Measurements from ENCODE around the gene CTXN1.
A peak's percentile ranks its signal among the peaks of the same experiment; 100 is the strongest.
"Not testable (repeated sequence)": the region's sequence is repeated elsewhere in the genome, so short reads cannot be mapped to it uniquely, and the experiment has no call there.

Gene CTXN1

GRCh38 chr19:7924651-7925170 lies 1.2 kb downstream of the CTXN1 start:
- DNase-seq: no peak

GRCh38 chr19:7924241-7924640 lies 1.7 kb downstream of the CTXN1 start:
- DNase-seq: no peak

DNA sequence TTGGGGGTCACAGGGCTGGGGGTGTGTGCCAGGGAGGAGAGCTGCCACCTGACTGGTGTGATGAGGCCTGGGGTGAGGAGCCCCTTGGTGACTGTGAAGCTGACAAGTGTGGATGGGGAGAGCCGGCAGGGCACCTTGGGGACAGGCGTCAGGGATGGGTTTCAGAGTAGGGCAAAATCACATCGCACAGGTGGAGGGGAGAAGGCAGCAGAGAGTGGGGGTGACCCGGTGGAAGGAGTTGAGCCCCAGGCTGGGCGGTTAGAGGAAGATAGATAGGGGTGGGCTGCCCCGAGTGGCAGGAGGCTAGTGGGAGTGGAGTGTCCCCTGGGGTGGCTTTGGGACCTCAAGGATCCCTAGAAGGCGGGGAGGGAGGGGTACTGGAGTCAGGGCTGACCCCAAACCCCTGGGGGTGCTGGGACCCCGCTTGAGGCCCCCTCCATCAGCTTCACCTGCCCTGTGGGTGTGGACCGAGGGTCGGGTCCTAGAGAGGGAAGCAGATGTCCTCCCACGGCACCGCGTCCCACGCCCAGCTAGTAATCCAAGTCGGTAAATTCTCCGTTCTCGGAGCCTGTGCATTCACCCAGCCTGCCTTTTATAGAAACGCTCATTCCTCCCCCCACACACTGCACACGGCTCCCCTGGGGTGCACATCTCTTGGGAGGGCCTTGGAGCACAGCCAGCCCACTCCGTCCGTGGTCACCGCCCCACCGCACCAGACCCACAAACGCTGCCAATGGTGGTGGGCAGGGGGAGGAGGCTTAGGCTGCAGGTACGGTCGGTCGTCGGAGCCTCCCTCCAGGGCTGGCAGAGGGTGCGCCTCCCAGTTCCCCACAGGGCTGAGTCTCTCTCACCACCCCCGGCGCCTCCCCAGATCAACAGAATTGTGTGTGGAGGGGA lies 2.4 kb downstream of the CTXN1 start:
- no peak for DNase-seq

DNA sequence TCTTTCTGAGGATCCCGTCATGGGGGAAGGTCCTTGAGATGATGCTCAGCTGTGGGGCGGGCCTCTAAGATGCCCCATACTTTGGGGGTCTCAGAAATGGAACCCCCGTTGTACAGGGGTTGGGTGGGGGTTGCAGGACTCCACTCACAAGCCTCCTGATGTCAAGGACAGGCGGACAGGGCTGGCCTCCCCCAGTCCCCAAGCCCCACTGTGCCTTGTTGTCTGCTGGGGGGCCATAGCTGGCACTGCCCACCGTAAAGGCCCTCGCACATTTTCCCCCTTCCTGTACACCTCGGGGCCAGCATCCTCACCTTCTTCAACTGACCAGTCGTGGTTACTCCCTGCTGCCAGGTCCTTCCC lies 3.1 kb downstream of the CTXN1 start:
- DNase-seq: no peak

GRCh38 chr19:7921967-7922835 lies 3.7 kb downstream of the CTXN1 start:
- DNase-seq: no peak

DNA sequence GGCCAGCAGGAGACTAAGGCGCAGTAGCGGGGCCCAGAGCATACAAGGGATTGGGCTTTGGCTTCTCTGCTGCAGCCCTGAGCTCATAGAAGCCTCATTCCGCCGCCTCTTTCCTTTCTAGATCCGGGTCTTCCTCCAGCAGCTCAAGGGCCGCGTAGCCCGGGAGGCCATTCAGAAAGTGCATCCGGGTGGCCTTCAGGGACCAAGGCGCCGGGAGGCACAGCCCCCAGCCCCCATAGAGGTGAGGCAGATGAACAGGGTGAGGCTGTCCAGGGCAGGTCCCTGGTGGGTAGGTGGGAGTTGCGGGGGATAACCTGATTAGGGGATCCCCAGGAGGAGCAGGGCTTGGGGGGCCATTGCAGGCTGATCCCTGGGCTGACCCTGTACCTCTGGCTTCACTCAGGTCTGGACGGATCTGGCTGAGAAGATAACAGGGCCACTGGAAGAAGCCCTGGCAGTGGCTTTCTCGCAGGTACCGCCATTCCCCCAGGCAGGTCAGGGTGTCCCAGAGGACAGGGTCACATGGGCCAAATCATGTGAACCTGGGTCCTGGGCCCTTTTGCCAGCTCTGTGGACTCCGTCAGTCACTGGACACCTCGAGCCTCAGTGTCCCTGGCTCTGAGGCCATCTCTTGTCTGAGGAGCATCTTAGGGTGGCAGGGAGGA lies 4.5 kb downstream of the CTXN1 start:
- DNase-seq: no peak

GRCh38 chr19:7920519-7921301 lies 5.2 kb downstream of the CTXN1 start:
- DNase-seq: peak; percentile 89

DNA sequence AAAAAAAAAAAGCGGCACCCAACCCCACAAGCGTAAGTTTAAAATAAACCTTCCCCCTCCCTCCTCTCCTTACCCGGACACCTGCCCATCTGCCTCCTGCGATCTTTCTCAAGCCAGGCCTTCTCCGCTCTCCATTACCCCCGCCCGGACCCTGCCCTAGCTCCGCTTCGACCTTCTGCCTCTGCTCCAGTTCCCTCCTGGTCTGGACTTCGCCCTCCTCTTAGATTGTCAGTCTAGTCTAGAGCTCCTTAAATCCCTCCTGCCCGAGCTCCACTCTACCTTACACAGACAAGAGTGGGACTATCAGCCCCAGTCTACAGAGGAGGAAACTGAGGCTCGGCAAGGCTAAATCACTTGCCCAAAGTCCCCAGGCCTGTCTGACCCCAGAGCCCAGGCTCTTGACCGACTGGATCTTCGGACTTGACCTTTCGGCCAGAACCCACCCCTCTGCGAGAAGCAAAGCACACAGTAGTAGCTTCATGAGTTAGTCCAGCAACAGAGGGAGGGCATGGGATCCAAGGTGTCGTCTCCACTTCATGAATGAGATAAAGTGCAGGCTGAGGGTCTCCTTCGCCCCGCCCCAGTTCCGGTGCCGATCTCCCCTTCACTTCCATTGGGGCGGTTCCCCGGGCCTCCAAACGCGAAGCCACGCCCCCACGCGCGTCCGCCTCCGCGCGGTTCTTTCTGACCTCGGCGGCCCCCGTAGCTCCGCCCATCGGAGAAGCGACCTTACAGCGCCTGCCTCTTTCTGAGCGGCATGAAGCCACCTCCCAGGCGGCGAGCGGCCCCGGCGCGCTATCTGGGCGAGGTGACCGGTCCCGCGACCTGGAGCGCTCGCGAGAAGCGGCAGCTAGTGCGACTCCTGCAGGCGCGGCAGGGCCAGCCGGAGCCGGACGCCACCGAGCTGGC lies 6.1 kb downstream of the CTXN1 start, which contains the start of gene SNAPC2:
Gene SNAPC2, plus strand, starts transcription at position 729 of the 909 bp plus-strand sequence. Its CDS starts 29 bp downstream, at position 758.
- DNase-seq: peak; percentile 75

DNA sequence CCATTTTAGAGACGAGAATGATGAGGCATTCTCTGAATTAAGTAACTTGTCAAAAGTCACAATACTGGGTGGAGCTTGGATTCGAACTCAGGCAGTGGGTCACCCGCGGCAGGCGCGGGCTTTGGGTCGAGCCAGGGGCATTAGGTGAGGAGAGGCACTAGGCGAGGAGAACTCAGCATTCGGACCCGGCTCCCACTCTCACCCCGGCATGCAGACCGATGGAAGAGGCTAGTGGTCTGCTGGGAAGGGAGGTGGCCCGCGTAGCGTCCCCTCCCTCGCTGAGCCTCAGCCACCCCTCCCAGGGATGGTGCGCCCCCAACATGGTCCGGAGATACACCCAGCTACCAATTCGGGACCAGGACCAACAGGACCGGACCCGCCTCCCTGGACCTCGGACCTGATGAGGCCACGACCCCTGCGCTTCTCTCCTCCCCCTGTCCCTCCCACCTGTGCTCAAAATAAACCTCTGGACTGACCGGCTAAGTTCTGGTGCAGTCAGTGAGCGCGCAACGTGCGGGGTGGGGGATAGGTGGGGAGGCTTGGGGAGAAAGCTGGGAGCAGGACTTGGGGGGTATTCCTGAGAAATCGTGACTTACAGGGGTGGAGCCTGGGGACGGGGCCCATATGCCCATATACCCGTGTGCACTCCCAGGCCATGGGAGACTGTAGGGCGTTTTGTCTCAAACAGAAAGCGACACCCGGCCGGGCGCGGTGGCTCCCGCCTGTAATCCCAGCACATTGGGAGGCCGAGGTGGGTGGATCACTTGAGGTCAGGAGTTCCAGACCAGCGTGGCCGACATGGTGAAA lies 7.1 kb downstream of the CTXN1 start:
- DNase-seq: no peak

- DNase-seq: not testable (repeated sequence)
These were observed 7.8 kb downstream of the CTXN1 start for GRCh38 chr19:7918062-7918614.

DNA sequence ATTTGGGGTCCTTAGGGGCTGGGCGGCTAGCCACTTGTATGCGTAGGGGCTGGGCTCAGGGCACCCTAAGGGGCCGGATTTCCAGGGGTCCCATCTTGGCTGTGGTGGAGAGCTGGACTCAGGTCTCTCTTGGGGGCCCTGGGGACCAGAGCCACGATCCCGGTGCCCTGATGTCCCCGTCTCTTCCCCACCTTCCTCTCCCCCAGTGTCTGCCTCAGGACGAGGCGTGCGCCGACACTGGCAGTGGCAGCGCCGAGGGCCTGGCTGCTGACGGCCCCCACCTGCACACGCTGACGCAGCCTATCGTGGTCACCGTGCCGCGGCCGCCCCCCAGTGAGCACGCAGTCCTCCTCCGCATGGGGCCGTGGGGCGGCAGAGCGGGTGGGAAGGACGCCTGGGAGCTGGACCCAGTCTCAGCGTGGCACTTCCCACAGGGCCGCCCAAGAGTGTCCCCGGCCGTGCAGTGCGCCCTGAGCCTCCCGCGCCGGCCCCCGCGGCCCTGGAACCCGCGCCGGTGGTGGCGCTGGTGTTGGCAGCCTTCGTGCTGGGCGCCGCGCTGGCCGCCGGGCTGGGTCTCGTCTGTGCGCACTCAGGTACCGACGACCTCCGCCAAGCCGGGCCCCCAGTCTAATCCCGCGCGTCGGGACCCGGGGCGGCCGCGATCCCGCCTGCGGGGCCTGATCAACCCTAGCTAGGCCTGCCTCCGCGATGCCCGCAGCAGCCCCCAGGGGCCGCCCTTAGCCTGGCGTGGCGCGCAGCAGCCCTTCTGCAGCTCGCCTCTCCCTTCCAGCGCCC lies 8.5 kb downstream of the CTXN1 start:
- no peak for DNase-seq

- no peak for DNase-seq
These were observed 9.0 kb downstream of the CTXN1 start for GRCh38 chr19:7916955-7917266.

DNA sequence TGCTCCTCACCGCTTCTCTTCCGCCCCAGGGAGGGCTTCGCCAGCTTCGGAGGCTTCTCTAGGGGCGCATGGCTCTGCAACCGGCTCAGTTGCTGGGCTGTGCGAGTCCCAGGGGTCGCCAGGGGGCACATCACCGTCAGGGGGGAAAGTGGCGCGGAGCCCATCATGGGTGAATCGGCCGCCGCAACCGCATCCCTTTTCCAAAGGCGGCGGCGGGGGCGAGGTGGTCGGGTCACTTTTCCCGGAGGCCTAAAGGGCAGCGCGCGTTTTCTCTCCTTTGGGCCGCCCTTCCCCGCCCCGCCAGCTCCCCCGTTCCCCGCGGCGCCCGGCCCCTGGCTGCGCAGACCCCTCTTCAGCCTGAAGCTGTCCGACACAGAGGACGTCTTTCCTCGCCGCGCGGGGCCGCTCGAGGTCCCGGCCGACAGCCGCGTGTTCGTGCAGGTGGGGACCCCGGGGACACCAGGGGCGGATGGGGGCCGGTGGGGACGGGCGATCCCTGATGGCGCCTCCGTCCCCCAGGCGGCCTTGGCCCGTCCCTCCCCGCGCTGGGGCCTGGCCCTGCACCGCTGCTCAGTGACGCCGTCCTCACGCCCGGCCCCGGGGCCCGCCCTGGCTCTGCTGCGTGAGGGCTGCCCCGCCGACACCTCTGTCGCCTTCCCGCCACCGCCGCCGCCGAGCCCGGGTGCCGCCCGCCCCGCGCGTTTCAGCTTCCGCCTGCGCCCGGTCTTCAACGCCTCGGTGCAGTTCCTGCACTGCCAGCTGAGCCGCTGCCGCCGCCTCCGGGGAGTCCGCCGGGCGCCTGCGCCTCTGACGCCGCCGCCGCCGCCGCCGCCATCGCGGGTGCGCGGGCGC lies 9.6 kb downstream of the CTXN1 start:
- no peak for DNase-seq

GRCh38 chr19:7915250-7916102 lies 10.5 kb downstream of the CTXN1 start:
- DNase-seq: no peak

DNA sequence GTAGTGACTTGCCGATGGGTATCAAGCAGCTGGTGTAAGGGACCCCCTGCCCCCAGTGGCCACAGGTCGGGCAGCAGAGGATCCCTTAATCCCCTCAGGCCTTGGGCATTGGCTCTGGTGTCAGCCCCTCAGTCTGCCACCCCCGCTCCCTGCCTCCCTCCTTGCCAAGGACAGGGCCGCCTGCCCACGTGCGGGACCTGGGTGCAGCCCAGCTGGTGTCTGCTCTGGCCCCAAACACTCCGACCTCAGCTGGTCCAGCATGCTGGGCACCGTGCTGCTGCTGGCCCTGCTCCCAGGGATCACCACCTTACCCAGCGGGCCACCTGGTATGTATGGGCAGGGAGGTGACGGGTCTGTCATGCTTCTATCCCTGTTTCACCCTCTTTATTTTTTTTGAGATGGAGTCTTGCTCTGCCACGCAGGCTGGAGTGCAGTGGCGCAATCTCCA lies 11.3 kb downstream of the CTXN1 start, which contains the start of gene TGFBR3L:
Gene TGFBR3L, plus strand, starts transcription at position 233 of the 448 bp plus-strand sequence.
- no peak for DNase-seq

DNA sequence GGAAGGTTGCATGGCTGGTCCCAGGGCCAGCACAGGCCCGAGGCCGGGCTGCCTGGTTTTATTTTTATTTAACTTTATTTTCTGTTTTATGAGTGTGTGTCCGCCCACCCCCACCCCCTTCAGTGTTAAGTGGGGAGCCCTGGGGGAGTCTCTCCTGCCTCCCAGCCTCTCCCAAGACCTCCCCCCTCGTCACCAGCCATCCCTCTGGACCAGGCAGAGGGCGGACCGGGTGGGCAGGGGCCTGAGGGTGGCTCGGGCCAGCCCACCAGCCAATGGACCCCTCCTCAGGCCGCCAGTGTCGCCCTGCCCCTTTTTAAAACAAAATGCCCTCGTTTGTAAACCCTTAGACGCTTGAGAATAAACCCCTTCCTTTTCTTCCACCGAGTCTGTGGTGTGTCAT lies 11.8 kb downstream of the CTXN1 start:
- DNase-seq: no peak

- no peak for DNase-seq
These were observed 12.3 kb downstream of the CTXN1 start for GRCh38 chr19:7913652-7914051.
